ENCODE results near the gene ARSJ. TPM values are rescaled to one million over a fixed set of nuclear protein-coding genes. Genes with fewer than 3 reads are reported as not detected.

The ARSJ gene
- total and polyA plus RNA-seq, 2 of the 8 experiments (the other 6 are each of a cell fraction or from before 2014, with no cell fraction given) = 1.4 to 6.3 TPM

- TF ChIP-seq, protein P1, sequence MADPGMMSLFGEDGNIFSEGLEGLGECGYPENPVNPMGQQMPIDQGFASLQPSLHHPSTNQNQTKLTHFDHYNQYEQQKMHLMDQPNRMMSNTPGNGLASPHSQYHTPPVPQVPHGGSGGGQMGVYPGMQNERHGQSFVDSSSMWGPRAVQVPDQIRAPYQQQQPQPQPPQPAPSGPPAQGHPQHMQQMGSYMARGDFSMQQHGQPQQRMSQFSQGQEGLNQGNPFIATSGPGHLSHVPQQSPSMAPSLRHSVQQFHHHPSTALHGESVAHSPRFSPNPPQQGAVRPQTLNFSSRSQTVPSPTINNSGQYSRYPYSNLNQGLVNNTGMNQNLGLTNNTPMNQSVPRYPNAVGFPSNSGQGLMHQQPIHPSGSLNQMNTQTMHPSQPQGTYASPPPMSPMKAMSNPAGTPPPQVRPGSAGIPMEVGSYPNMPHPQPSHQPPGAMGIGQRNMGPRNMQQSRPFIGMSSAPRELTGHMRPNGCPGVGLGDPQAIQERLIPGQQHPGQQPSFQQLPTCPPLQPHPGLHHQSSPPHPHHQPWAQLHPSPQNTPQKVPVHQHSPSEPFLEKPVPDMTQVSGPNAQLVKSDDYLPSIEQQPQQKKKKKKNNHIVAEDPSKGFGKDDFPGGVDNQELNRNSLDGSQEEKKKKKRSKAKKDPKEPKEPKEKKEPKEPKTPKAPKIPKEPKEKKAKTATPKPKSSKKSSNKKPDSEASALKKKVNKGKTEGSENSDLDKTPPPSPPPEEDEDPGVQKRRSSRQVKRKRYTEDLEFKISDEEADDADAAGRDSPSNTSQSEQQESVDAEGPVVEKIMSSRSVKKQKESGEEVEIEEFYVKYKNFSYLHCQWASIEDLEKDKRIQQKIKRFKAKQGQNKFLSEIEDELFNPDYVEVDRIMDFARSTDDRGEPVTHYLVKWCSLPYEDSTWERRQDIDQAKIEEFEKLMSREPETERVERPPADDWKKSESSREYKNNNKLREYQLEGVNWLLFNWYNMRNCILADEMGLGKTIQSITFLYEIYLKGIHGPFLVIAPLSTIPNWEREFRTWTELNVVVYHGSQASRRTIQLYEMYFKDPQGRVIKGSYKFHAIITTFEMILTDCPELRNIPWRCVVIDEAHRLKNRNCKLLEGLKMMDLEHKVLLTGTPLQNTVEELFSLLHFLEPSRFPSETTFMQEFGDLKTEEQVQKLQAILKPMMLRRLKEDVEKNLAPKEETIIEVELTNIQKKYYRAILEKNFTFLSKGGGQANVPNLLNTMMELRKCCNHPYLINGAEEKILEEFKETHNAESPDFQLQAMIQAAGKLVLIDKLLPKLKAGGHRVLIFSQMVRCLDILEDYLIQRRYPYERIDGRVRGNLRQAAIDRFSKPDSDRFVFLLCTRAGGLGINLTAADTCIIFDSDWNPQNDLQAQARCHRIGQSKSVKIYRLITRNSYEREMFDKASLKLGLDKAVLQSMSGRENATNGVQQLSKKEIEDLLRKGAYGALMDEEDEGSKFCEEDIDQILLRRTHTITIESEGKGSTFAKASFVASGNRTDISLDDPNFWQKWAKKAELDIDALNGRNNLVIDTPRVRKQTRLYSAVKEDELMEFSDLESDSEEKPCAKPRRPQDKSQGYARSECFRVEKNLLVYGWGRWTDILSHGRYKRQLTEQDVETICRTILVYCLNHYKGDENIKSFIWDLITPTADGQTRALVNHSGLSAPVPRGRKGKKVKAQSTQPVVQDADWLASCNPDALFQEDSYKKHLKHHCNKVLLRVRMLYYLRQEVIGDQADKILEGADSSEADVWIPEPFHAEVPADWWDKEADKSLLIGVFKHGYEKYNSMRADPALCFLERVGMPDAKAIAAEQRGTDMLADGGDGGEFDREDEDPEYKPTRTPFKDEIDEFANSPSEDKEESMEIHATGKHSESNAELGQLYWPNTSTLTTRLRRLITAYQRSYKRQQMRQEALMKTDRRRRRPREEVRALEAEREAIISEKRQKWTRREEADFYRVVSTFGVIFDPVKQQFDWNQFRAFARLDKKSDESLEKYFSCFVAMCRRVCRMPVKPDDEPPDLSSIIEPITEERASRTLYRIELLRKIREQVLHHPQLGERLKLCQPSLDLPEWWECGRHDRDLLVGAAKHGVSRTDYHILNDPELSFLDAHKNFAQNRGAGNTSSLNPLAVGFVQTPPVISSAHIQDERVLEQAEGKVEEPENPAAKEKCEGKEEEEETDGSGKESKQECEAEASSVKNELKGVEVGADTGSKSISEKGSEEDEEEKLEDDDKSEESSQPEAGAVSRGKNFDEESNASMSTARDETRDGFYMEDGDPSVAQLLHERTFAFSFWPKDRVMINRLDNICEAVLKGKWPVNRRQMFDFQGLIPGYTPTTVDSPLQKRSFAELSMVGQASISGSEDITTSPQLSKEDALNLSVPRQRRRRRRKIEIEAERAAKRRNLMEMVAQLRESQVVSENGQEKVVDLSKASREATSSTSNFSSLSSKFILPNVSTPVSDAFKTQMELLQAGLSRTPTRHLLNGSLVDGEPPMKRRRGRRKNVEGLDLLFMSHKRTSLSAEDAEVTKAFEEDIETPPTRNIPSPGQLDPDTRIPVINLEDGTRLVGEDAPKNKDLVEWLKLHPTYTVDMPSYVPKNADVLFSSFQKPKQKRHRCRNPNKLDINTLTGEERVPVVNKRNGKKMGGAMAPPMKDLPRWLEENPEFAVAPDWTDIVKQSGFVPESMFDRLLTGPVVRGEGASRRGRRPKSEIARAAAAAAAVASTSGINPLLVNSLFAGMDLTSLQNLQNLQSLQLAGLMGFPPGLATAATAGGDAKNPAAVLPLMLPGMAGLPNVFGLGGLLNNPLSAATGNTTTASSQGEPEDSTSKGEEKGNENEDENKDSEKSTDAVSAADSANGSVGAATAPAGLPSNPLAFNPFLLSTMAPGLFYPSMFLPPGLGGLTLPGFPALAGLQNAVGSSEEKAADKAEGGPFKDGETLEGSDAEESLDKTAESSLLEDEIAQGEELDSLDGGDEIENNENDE (IDR thresholded peaks at IDR 0.05; ENCODE audit: insufficient replicate concordance, low read length) = no peak
Observed at GRCh38 chr4:113973345-113973744, 6.1 kb downstream of the ARSJ start (continued).

Measured in H1 (cell line).